PC-3 (cell line): ENCODE data around the gene EXOSC5. TPM values are rescaled to one million over a fixed set of nuclear protein-coding genes. Genes with fewer than 3 reads are reported as not detected.

Source experiments
- ATAC-seq: fragments of 200-7000 bp; cut with Tn5 transposase; 2 replicates; pipeline ENCODE4 v1.9.1; 2020; ENCODE audit warnings: mild to moderate bottlenecking, moderate library complexity
- BruUV-seq: library from RNA; stranded (reverse); fragments of 400-500 nt; replicated peaks from 2 replicates; lab custom pipeline; 2021; lab: Mats Ljungman, UMichigan
- CTCF ChIA-PET: fragments of 300-600 bp; sonication (Branson Sonifier 250); formaldehyde crosslinking; loops from one replicate; lab custom pipeline; 2022; ENCODE audit warnings: antibody characterized with exemption; lab: Charles Lee
- POLR2A ChIA-PET: fragments of 300-600 bp; sonication (Branson Sonifier 250); formaldehyde crosslinking; loops from one replicate; lab custom pipeline; 2022; ENCODE audit warnings: antibody characterized with exemption; ENCODE audit not compliant: unreplicated experiment; lab: Charles Lee
- DNase-seq: peaks from one replicate; pipeline ENCODE4 v3.0.0-alpha.2; 2015
- H2AFZ ChIP-seq: fragments of 300-600 bp; sonication (generic); 2 replicates; pipeline ENCODE4 v1.6.0; 2016; ENCODE audit warnings: antibody characterized with exemption, low read length
- H3F3A ChIP-seq: fragments of 300-600 bp; sonication (generic); one replicate; pipeline ENCODE4 v1.6.0; 2017; ENCODE audit warnings: antibody characterized with exemption, low read length, control low read depth, mild to moderate bottlenecking; ENCODE audit not compliant: unreplicated experiment
- H3K27ac ChIP-seq: fragments of 300-600 bp; sonication (generic); 2 replicates; pipeline ENCODE4 v1.5.1; 2016; ENCODE audit warnings: mild to moderate bottlenecking, low read length
- H3K27me3 ChIP-seq: fragments of 300-600 bp; sonication (generic); 2 replicates; pipeline ENCODE4 v1.6.1; 2016; ENCODE audit warnings: low read length, mixed read lengths
- H3K36me3 ChIP-seq: fragments of 300-600 bp; sonication (generic); 2 replicates; pipeline ENCODE4 v1.6.1; 2016; ENCODE audit warnings: low read depth, mixed run types, low read length, mixed read lengths
- H3K4me1 ChIP-seq: fragments of 300-600 bp; sonication (generic); 2 replicates; pipeline ENCODE4 v1.5.1; 2016; ENCODE audit warnings: low read length; ENCODE audit not compliant: insufficient read depth
- H3K4me2 ChIP-seq: fragments of 300-600 bp; sonication (generic); 2 replicates; pipeline ENCODE4 v1.6.0; 2016; ENCODE audit warnings: low read length
- H3K4me3 ChIP-seq: fragments of 300-600 bp; sonication (generic); 2 replicates; pipeline ENCODE4 v1.5.1; 2016; ENCODE audit warnings: mild to moderate bottlenecking, low read length, mixed read lengths
- H3K79me2 ChIP-seq: fragments of 300-600 bp; sonication (generic); 2 replicates; pipeline ENCODE4 v1.6.1; 2017; ENCODE audit warnings: low read length, mixed read lengths
- H3K9ac ChIP-seq: fragments of 300-600 bp; sonication (generic); 2 replicates; pipeline ENCODE4 v1.6.0; 2016; ENCODE audit warnings: mild to moderate bottlenecking, low read length
- H3K9me2 ChIP-seq: fragments of 300-600 bp; sonication (generic); replicated peaks from 2 replicates; pipeline ENCODE4 v1.6.1; 2016; ENCODE audit warnings: mixed run types, low read length, mixed read lengths
- H3K9me3 ChIP-seq: fragments of 300-600 bp; sonication (generic); 2 replicates; pipeline ENCODE4 v1.6.1; 2016; ENCODE audit warnings: low read length, mixed read lengths
- H4K20me1 ChIP-seq: fragments of 300-600 bp; sonication (generic); 2 replicates; pipeline ENCODE4 v1.6.1; 2016; ENCODE audit warnings: low read length, mixed read lengths
- CTCF ChIP-seq: fragments of 300-600 bp; sonication (generic); conservative IDR thresholded peaks from 2 replicates; pipeline ENCODE4 v1.5.1; 2017; ENCODE audit warnings: antibody characterized with exemption, low read depth, mild to moderate bottlenecking, low read length
- EZH2 ChIP-seq: fragments of 300-600 bp; sonication (generic); IDR thresholded peaks from one replicate; pipeline ENCODE4 v1.6.1; 2017; ENCODE audit warnings: antibody characterized with exemption, mild to moderate bottlenecking, low read length; ENCODE audit not compliant: unreplicated experiment
- EZH2phosphoT487 ChIP-seq: fragments of 300-600 bp; sonication (generic); IDR thresholded peaks from 2 replicates; pipeline ENCODE4 v1.6.1; 2018; ENCODE audit warnings: mild to moderate bottlenecking, antibody characterized with exemption, low read length, borderline replicate concordance
- intact Hi-C: fragments of 100-400 bp; cut with micrococcal nuclease; formaldehyde crosslinking; loops from 2 replicates; pipeline ENCODE4 v1.9.0; 2023
- total RNA-seq: library from RNA; depleted of rRNA; stranded (reverse); fragments of >200 nt; gene quantifications from 2 replicates; pipeline ENCODE4 v1.2.3, GENCODE V29; 2014

The EXOSC5 gene
- total RNA-seq, 1 experiment from 2014 or later, result 40.8 TPM

GRCh38 chr19:41443813-41444455 is 46.8 kb upstream of the EXOSC5 start:
- Histone ChIP-seq H3K27me3 (no peaks in the 10 kb centered on the region), H4K20me1 (no peaks in the 10 kb centered on the region), H3K4me2 (no peak overlapping the region), H3K4me1 (peaks cover 3% of the 10 kb centered on the region; the same call in 1 of the 2 replicates), H3K9me2 (no peaks in the 10 kb centered on the region), H3K79me2 (0 out of 2 replicates have a peak, but pooled peaks cover 2% of the 10 kb centered on the region), H3K27ac (no peak overlapping the region), H3K36me3 (no peaks in the 10 kb centered on the region), H3F3A (no peaks in the 10 kb centered on the region), H3K9ac (no peak overlapping the region), H3K4me3 (no peak overlapping the region), H3K9me3 (no peaks in the 10 kb centered on the region), H2AFZ (no peak overlapping the region)
- BruUV-seq, result no TSS peak
- TF ChIP-seq CTCF, result no peak
- TF ChIP-seq EZH2, result no peak
- TF ChIP-seq EZH2phosphoT487, result no peak
- ChIA-PET POLR2A (no interaction called here), CTCF (no interaction called here)
- DNase-seq, result no peak
- ATAC-seq, result no peak
- intact Hi-C loops, result no loop called here

GRCh38 chr19:41442473-41443355 is 45.6 kb upstream of the EXOSC5 start, which contains the start of gene ERICH4:
Gene ERICH4 (plus strand): TSS chr19:41443156. CDS start chr19:41443170, 14 bp downstream.
- DNase-seq (no peak), ATAC-seq (no peak)
- POLR2A ChIA-PET, result no interaction called here
- Histone ChIP-seq H3K9ac (no peak within 1 kb of the TSS), H3K4me1 (peaks cover 6% of the 10 kb centered on the region; the same call in 1 of the 2 replicates), H3K9me3 (no peaks in the 10 kb centered on the region), H3K4me2 (no peak within 1 kb of the TSS), H3K36me3 (no peaks in the 10 kb centered on the region), H2AFZ (no peak within 1 kb of the TSS), H3K4me3 (no peak within 1 kb of the TSS), H3K9me2 (no peaks in the 10 kb centered on the region), H3K27ac (no peak within 1 kb of the TSS), H4K20me1 (no peaks in the 10 kb centered on the region), H3K27me3 (no peaks in the 10 kb centered on the region), H3K79me2 (peaks cover 9% of the 10 kb centered on the region; the same call in 1 of the 2 replicates), H3F3A (no peaks in the 10 kb centered on the region)
- CTCF ChIA-PET, result no interaction called here
- no peak for TF ChIP-seq CTCF
- no peak for TF ChIP-seq EZH2
- intact Hi-C loops, result no loop called here
- no TSS peak for BruUV-seq
